22Rv1 (cell line): ENCODE measurements around the gene STK40.

Experiments used
- ZFX ChIP-seq: fragments of 450-650 bp; IDR thresholded peaks from 2 replicates; pipeline ENCODE4 v1.6.1; 2017; ENCODE audit warnings: antibody characterized with exemption, borderline replicate concordance
- TF ChIP-seq, protein P1 (sequence below): fragments of 450-650 bp; IDR thresholded peaks from 2 replicates; pipeline ENCODE4 v1.5.1; 2017; ENCODE audit warnings: mild to moderate bottlenecking

DNA sequence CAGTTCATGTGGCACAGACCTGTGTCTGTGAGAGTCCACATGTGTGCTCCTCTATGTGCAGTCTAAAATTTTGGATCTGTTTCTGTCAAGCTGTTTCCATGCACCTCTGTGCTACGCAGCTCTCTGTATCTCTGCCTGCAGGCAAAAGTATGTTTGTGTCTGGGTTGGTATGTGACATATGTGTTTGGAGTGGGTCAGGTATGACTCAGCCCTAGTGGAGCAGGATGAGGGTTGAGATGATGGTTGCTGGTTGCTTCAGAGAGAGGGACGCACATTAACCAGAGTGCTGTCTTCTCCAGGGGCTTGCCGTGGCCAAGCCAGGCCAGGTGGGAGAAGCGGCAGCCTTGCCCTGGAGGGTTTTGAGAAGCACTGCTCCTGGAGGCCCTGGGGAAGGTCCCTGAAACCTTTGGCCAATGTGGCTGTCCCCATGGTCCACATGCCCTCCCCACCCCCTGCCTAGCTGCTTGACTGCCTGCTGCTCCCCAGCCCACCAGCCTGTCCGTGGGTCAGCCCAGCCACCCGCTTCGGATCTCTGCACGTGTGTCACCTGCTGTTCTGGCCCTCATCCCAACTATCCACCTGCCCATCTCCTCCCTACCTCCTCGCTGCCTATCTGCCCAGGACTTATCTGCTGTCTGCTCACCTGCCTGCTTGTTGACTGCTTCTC, 58.2 kb downstream of the STK40 start:
- TF ChIP-seq, protein P1, sequence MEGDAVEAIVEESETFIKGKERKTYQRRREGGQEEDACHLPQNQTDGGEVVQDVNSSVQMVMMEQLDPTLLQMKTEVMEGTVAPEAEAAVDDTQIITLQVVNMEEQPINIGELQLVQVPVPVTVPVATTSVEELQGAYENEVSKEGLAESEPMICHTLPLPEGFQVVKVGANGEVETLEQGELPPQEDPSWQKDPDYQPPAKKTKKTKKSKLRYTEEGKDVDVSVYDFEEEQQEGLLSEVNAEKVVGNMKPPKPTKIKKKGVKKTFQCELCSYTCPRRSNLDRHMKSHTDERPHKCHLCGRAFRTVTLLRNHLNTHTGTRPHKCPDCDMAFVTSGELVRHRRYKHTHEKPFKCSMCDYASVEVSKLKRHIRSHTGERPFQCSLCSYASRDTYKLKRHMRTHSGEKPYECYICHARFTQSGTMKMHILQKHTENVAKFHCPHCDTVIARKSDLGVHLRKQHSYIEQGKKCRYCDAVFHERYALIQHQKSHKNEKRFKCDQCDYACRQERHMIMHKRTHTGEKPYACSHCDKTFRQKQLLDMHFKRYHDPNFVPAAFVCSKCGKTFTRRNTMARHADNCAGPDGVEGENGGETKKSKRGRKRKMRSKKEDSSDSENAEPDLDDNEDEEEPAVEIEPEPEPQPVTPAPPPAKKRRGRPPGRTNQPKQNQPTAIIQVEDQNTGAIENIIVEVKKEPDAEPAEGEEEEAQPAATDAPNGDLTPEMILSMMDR: no peak
- no peak for TF ChIP-seq ZFX
